HCEC 1CT (cell line): ENCODE data around the gene KRTAP12-3.
"Not testable (repeated sequence)": the region's sequence is repeated elsewhere in the genome, so short reads cannot be mapped to it uniquely, and the experiment has no call there.

Experiments used
- DNase-seq: peaks from one replicate; pipeline ENCODE4 v3.0.0-alpha.2; 2017

Gene KRTAP12-3

GRCh38 chr21:44657635-44658540 lies at the start of gene KRTAP12-3:
Gene KRTAP12-3, plus strand, starts transcription at chr21:44657932. Its CDS starts 48 bp downstream, at chr21:44657980.
- no peak for DNase-seq

DNA sequence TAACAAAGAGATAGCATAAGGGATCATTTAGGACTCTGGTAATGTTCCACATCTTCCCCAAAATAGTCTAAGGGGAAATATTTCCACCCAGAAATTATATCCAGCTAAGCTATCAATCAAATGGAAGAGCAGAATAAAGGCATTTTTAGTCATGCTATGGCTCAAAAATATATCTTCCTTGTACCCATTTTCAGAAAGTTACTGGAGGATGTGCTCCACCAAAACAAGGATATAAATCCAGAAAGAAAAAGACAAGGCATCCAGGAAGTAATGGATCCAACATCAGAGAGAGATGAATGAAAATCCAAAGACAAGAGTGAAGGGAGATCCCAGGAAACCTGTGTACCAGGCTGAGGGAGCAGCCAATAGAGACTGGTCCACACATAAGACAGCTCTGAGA lies 48.5 kb upstream of the KRTAP12-3 start:
- no peak for DNase-seq

GRCh38 chr21:44610157-44610843 lies 47.4 kb upstream of the KRTAP12-3 start:
- DNase-seq = not testable (repeated sequence)

DNA sequence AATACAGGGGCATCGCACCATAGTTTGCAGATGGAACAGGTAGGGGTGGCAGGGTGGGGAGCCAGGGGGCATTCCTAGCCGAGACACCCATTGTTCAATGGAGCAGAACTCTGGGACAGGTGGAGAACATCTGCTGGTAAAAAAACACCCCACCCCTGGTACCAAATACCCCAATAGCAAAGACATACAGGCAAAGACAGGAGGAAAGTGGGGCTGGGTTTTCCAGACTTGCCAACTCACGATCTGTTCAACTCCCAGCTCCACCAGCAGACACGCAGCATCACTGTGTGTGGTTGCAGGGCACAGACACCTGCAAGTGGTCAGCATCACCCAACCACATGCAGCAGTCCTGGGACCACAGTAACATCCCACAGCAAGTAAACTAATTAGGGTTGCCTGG lies 46.2 kb upstream of the KRTAP12-3 start:
- no peak for DNase-seq

- no peak for DNase-seq
Measured at GRCh38 chr21:44612029-44612486, 45.7 kb upstream of the KRTAP12-3 start, which contains the start of gene KRTAP10-8. Gene KRTAP10-8, plus strand, starts transcription at chr21:44612079. Its CDS starts 22 bp downstream, at chr21:44612101.

DNA sequence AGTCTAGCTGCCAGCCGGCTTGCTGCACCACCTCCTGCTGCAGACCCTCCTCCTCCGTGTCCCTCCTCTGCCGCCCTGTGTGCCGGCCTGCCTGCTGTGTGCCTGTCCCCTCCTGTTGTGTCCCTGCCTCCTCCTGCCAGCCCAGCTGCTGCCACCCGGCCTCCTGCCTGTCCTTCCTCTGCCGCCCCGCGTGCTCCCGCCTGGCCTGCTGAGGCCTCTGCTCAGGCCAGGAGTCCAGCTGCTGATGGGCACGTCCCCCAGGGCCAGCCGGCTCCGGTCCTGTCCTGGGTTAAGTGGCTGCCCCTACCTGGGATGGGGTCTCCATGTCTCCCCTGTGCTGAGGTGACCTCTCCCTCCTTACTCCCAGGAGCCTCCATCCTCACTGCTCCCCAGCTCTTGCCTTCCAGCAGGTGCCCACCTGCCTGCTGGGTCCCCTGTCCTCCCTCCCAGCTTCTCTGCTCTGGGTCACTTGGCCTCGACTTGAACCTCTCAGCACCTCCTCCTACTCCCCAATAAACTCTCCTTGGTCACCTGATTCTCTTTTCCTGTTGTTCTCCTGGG lies 45.0 kb upstream of the KRTAP12-3 start:
- no peak for DNase-seq

GRCh38 chr21:44613386-44614155 lies 44.2 kb upstream of the KRTAP12-3 start:
- DNase-seq = no peak

GRCh38 chr21:44614161-44614631 lies 43.5 kb upstream of the KRTAP12-3 start:
- DNase-seq = no peak

- DNase-seq = no peak
Measured at GRCh38 chr21:44614961-44615391, 42.8 kb upstream of the KRTAP12-3 start.

GRCh38 chr21:44615466-44615865 lies 42.3 kb upstream of the KRTAP12-3 start:
- no peak for DNase-seq

GRCh38 chr21:44615911-44616590 lies 41.7 kb upstream of the KRTAP12-3 start:
- DNase-seq = no peak

- no peak for DNase-seq
Measured at GRCh38 chr21:44616591-44616926, 41.2 kb upstream of the KRTAP12-3 start.

DNA sequence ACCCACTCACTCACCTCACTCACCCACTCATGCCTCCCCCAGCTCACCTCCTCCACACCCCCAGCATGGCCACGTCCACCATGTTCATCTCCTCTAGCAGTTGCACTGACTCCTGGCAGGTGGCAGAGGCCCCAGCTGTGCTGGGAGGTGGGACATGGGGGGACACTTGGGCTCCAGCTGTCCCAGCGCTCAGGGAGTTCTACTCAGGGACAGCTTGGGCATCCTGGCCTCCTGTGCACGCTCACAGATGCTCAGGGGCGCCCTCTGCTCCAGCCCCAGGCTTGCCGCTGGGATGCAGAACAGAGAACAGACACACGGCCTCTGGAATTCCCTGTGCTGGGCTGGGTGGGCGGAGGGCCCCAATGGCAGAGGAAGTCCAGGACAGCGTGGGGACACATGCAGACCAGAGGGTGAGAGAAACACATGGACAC lies 40.6 kb upstream of the KRTAP12-3 start:
- DNase-seq = no peak

DNA sequence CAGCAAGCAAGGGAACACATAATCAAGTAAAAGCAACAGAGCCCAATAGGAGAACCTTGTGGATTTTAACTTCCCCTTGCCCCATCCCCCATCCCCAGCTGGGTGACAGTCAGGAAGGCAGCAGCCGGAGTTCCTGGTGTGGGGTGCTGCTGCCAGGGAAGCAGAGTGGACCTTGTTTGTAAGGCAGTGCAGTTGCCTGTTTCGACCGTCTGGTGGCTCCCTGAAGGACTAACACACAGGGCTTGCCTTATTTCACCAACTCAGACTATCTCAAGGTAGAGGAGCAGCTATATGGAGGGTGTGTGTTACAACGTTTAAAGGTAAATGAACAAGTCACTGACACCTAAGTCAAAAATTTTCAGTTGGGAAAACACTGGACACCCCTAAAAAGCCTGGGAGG lies 39.2 kb upstream of the KRTAP12-3 start:
- no peak for DNase-seq

DNA sequence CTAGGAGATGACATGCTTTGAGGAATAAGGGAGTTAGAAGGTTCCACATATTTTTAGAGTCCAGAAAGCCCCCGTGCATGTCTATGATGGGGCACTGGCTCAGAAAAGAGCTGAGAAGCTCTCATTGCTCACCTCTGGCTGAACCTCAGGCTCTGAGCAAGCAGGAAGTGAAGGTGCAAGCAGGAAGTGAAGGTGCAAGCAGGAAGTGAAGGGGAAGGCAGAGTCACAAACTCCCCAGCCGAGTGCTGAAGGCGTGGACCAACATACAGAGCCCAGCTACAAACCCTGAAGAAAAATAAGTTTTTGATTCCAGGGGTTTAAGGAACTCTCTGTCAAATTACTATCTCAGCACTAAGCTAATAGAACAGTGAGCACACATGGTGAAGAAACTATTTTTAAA lies 38.8 kb upstream of the KRTAP12-3 start:
- DNase-seq = no peak

GRCh38 chr21:44619886-44620285 lies 37.8 kb upstream of the KRTAP12-3 start:
- DNase-seq = no peak

DNA sequence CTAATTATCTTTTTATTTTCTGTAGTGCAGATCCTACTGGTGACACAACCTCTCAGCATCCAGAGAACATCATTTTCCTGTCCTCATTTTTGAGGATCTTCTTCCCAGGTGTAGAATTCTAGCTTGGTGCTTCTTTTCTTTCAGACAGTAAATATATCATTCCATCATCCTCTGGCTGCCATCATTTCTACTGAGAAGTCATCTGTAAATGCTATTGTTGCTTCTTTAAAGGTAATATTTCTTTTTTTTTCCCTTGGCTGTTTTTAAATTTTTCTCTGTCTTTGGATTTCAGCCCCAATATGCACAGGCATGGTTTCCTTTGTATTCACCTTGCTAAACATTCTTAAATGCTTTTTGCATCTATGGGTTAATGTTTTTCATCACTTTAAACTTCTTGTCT lies 34.2 kb upstream of the KRTAP12-3 start:
- no peak for DNase-seq

GRCh38 chr21:44625756-44626155 lies 32.0 kb upstream of the KRTAP12-3 start:
- no peak for DNase-seq

DNA sequence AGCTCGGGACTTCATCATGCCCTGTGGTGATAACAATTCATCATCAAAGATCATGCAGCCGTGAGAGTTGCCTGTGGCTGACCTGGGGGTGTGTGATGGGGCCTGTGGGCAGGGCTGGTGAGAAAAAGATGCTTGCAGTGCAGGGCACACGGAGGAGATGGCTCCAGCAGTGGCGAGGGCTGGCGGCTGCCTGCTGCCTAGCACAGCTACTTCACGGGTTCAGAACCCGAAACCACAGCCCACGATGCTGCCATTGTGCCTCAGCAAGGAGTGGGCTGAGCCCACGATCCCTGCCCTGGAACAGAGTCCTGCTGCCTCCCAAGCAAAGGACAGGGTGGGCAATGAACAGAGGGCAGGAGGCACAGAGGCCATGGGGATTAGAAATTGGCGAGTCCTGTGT lies 31.5 kb upstream of the KRTAP12-3 start:
- DNase-seq = no peak

- DNase-seq = no peak
Measured at GRCh38 chr21:44626673-44627143, 31.0 kb upstream of the KRTAP12-3 start, which contains the start of gene KRTAP10-9. Gene KRTAP10-9, plus strand, starts transcription at chr21:44627093. Its CDS starts 79 bp downstream, at chr21:44627172.

- DNase-seq = not testable (repeated sequence)
Measured at GRCh38 chr21:44627181-44627822, 30.4 kb upstream of the KRTAP12-3 start.
